Heart right ventricle (tissue), 16 donors: ENCODE results near the gene ZFAND6. TPM values are rescaled to one million over a fixed set of nuclear protein-coding genes. Genes with fewer than 3 reads are reported as not detected.
"Not testable (repeated sequence)": the region's sequence is repeated elsewhere in the genome, so short reads cannot be mapped to it uniquely, and the experiment has no call there.

Experiments
- ATAC-seq, 8 donors: fragments of 200-7000 bp; cut with Tn5 transposase; one replicate each; pipeline ENCODE4 v1.9.1; 2020; ENCODE audit warnings: mild to moderate bottlenecking in 8 of 8, moderate library complexity in 8 of 8, moderate number of reproducible peaks in 1 of 8
- DNase-seq, 2 donors: peaks; one replicate each; pipeline ENCODE4 v3.0.0-alpha.2; 2020
- H3K27ac ChIP-seq, 10 donors: fragments of 200-600 bp; sonication (generic) in 2 of 10; one replicate each; pipeline versions ENCODE4 v1.5.0 to v1.8.0; 2020 to 2022; ENCODE audit warnings: mild to moderate bottlenecking in 3 of 10
- H3K27me3 ChIP-seq, 7 donors: fragments of 200-600 bp; one replicate each; pipeline ENCODE4 v1.8.0; 2021 to 2022; ENCODE audit warnings: mild to moderate bottlenecking in 2 of 7
- H3K36me3 ChIP-seq, 9 donors: fragments of 200-600 bp; sonication (generic) in 1 of 9; one replicate each; pipeline versions ENCODE4 v1.5.0 to v1.8.0; 2020 to 2022; ENCODE audit warnings: mild to moderate bottlenecking in 2 of 9
- H3K4me1 ChIP-seq, 9 donors: fragments of 200-600 bp; sonication (generic) in 1 of 9; one replicate each; pipeline versions ENCODE4 v1.5.0 to v1.8.0; 2020 to 2022; ENCODE audit warnings: mild to moderate bottlenecking in 4 of 9
- H3K4me3 ChIP-seq, 10 donors: fragments of 200-600 bp; sonication (generic) in 2 of 10; one replicate each; pipeline versions ENCODE4 v1.5.0 to v1.8.0; 2020 to 2022; ENCODE audit warnings: mild to moderate bottlenecking in 7 of 10, moderate library complexity in 2 of 10
- H3K9me3 ChIP-seq, 11 donors: fragments of 200-600 bp in 10 of 11; sonication (generic) in 2 of 11; one replicate each; pipeline versions ENCODE4 v1.5.0 to v1.8.0; 2013 to 2022; ENCODE audit warnings: mild to moderate bottlenecking in 2 of 11, control low read depth in 1 of 11, moderate library complexity in 1 of 11
- CTCF ChIP-seq, 9 donors: fragments of 200-600 bp; sonication (generic) in 2 of 9; IDR thresholded peaks; one replicate each; pipeline versions ENCODE4 v1.5.0 to v1.8.0; 2021 to 2022; ENCODE audit warnings: antibody characterized with exemption in 9 of 9, mild to moderate bottlenecking in 5 of 9, moderate library complexity in 1 of 9
- WGBS, 2 donors: extraction: QIAGEN DNeasy Blood & Tissue Kit; methylation state at CpG; one replicate each; pipeline ENCODE4 v1.1.7; 2013; ENCODE audit warnings: inconsistent platforms in 1 of 2; 5-methylcytosine and 5-hydroxymethylcytosine counted together
- intact Hi-C, 10 donors: fragments of 100-400 bp; cut with DNase I; formaldehyde crosslinking; loops; one replicate each; pipeline versions ENCODE4 v1.11.1 to v1.14.2; 2022
- polyA plus RNA-seq, 2 donors: library from polyadenylated mRNA; stranded (reverse); fragments of 200-250 nt; gene quantifications; one replicate each; pipeline ENCODE4 v1.2.3, GENCODE V29; 2013
- total RNA-seq, 10 donors: library from RNA; stranded (reverse); fragmentation: NEBNext Ultra II Directional in 3 of 10; extraction: Animal tissue kit (Norgen Biotek cat#: 25700) in 3 of 10; gene quantifications; one replicate each; pipeline versions ENCODE4 v1.2.1 to v1.2.4, GENCODE V29; 2021 to 2023
- donor health status: Arrhythmogenic right ventricular cardiomyopathy.
- donor health status: ischemic (EF 13 %, LVEDD 7.1; RV severe dilation, severe dysfunction).
- donor health status: healthy with polysubstance abuse.
- donor health status: DM: no; HTN: yes; CAD: no.
- donor health status: DM: no; HTN: no; CAD: no.
- donor health status: ischemic (EF 25% LVEDD 6.9; RV normal size, moderate dysfunction).
- donor health status: ischemic (EF 25% LVEDD 5.7; RV mildly dilated, moderate dysfunction).
- donor health status: healthy.
- donor health status: DM: yes; HTN: yes; CAD: no.
- donor health status: Ischemic cardiomyopathy.
- donor health status: ischemic (EF 35%, LVEDD 5.7; RV mildly dilated, moderate dysfunction).
- donor health status: nonischemic (EF 11% LVEDD 7.7; RV severe dilation, severe dysfunction).
- donor health status: DM: yes; HTN: yes; CAD: no.
- donor health status: PGD.
- donor health status: ischemic (EF 29% LVEDD 5.4; RV normal size, mild dysfunction).
- donor health status: nonischemic (EF 23%, LVEDD 6.1; RV moderate dilation, normal function).

The ZFAND6 gene
- total and polyA plus RNA-seq, 12 donors = 34.5 to 89.5 (median 72.7) TPM

- DNase-seq = no peak
- no peaks in the 10 kb centered on the region for H3K27me3 ChIP-seq
- no peaks in the 10 kb centered on the region for H3K36me3 ChIP-seq
- H3K4me1 ChIP-seq = peaks cover 0 to 2% (median 0%) of the 10 kb centered on the region in 9 donors
- no peak for TF ChIP-seq CTCF (IDR thresholded peaks at IDR 0.05)
- 76 to 77% methylated on average over 6 of the region's 6 CpGs for WGBS, 2 donors
- peaks cover 0 to 6% (median 0%) of the 10 kb centered on the region in 11 donors for H3K9me3 ChIP-seq
- intact Hi-C loops = no loop called here
- H3K4me3 ChIP-seq = no peak overlapping the region
- H3K27ac ChIP-seq = no peak overlapping the region
- ATAC-seq = no peak
Measured at GRCh38 chr15:80012060-80012726, 47.3 kb upstream of the ZFAND6 start.

GRCh38 chr15:80014186-80014585 is 45.3 kb upstream of the ZFAND6 start:
- H3K9me3 ChIP-seq, H3K4me3 ChIP-seq, H3K27ac ChIP-seq, DNase-seq, H3K27me3 ChIP-seq, intact Hi-C loops, ATAC-seq, H3K4me1 ChIP-seq, H3K36me3 ChIP-seq: not testable (repeated sequence)
- WGBS, 2 donors = 95 to 97% methylated on average over 7 of the region's 7 CpGs

- Histone ChIP-seq H3K36me3 (no peaks in the 10 kb centered on the region), H3K4me1 (peaks cover 0 to 2% (median 0%) of the 10 kb centered on the region in 9 donors), H3K4me3 (no peak overlapping the region), H3K27ac (no peak overlapping the region), H3K9me3 (peaks cover 0 to 6% (median 0%) of the 10 kb centered on the region in 11 donors), H3K27me3 (no peaks in the 10 kb centered on the region)
- no peak for TF ChIP-seq CTCF (IDR thresholded peaks at IDR 0.05)
- intact Hi-C loops = no loop called here
- no peak for ATAC-seq
- 87 to 97% methylated on average over 2 of the region's 2 CpGs for WGBS, 2 donors
- no peak for DNase-seq
Measured at GRCh38 chr15:80015156-80015555, 44.3 kb upstream of the ZFAND6 start.

GRCh38 chr15:80016506-80016905 is 43.0 kb upstream of the ZFAND6 start:
- ATAC-seq, H3K36me3 ChIP-seq, H3K4me3 ChIP-seq, H3K27me3 ChIP-seq, DNase-seq, H3K9me3 ChIP-seq, H3K27ac ChIP-seq, intact Hi-C loops, H3K4me1 ChIP-seq: not testable (repeated sequence)
- WGBS, 2 donors = 98% methylated on average over 27 of the region's 27 CpGs

GRCh38 chr15:80017139-80017538 is 42.3 kb upstream of the ZFAND6 start:
- DNase-seq, intact Hi-C loops, H3K4me1 ChIP-seq, H3K4me3 ChIP-seq, H3K27me3 ChIP-seq, ATAC-seq, H3K27ac ChIP-seq, H3K9me3 ChIP-seq, H3K36me3 ChIP-seq: not testable (repeated sequence)
- 75 to 78% methylated on average over 8 of the region's 8 CpGs for WGBS, 2 donors

GRCh38 chr15:80019168-80019745 is 40.2 kb upstream of the ZFAND6 start:
- no peak for TF ChIP-seq CTCF (IDR thresholded peaks at IDR 0.05)
- ATAC-seq = no peak
- peaks cover 0 to 2% (median 0%) of the 10 kb centered on the region in 7 donors for H3K27me3 ChIP-seq
- WGBS, 2 donors = 94 to 97% methylated on average over 8 of the region's 8 CpGs
- intact Hi-C loops = no loop called here
- H3K4me1 ChIP-seq = no peaks in the 10 kb centered on the region
- no peak overlapping the region for H3K27ac ChIP-seq
- H3K9me3 ChIP-seq = peaks cover 0 to 6% (median 0%) of the 10 kb centered on the region in 11 donors
- H3K4me3 ChIP-seq = no peak overlapping the region
- DNase-seq = no peak
- no peaks in the 10 kb centered on the region for H3K36me3 ChIP-seq

- H3K27ac ChIP-seq, H3K9me3 ChIP-seq, DNase-seq, intact Hi-C loops, H3K4me1 ChIP-seq, H3K27me3 ChIP-seq, ATAC-seq, H3K4me3 ChIP-seq, H3K36me3 ChIP-seq: not testable (repeated sequence)
- WGBS, 2 donors = 89 to 93% methylated on average over 6 of the region's 6 CpGs
Measured at GRCh38 chr15:80020149-80020548, 39.3 kb upstream of the ZFAND6 start.
